ENCODE results near the gene MYH14.

DNA sequence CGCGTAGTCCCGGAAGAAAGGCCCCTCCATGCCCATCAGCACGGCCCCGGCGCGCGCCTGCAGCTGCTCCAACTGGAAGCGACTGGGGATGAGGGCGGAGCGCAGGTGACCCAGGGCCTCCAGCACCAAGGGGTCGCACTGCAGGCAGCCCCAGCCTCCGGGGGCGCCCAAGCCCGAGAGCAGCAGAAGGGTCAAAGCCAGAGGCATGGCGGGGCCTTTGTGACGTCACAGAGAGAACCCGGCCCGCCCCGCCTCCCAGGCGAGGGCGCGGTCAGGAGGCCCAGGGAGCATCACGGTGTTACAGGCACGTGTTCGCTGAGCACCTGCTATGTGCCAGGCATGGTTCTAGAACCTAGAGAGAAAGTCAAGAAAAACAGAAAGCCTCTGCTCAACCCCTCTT is 40.4 kb upstream of the MYH14 start, which contains the start of gene IZUMO2:
- TF ChIP-seq, protein P1, sequence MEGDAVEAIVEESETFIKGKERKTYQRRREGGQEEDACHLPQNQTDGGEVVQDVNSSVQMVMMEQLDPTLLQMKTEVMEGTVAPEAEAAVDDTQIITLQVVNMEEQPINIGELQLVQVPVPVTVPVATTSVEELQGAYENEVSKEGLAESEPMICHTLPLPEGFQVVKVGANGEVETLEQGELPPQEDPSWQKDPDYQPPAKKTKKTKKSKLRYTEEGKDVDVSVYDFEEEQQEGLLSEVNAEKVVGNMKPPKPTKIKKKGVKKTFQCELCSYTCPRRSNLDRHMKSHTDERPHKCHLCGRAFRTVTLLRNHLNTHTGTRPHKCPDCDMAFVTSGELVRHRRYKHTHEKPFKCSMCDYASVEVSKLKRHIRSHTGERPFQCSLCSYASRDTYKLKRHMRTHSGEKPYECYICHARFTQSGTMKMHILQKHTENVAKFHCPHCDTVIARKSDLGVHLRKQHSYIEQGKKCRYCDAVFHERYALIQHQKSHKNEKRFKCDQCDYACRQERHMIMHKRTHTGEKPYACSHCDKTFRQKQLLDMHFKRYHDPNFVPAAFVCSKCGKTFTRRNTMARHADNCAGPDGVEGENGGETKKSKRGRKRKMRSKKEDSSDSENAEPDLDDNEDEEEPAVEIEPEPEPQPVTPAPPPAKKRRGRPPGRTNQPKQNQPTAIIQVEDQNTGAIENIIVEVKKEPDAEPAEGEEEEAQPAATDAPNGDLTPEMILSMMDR (IDR thresholded peaks at IDR 0.05; ENCODE audit: poor library complexity, severe bottlenecking), result no peak
- no peak for TF ChIP-seq RAD21 (conservative IDR thresholded peaks at IDR 0.05)
- no peak for TF ChIP-seq EZH2 (IDR thresholded peaks at IDR 0.05; ENCODE audit: borderline replicate concordance, insufficient read depth, low read length, poor library complexity, severe bottlenecking)
- no peak for TF ChIP-seq POLR2AphosphoS5 (IDR thresholded peaks at IDR 0.05)
